Right ventricle myocardium inferior (tissue), 1 donor: ENCODE measurements around the gene ITSN2. TPM values are rescaled to one million over a fixed set of nuclear protein-coding genes. Genes with fewer than 3 reads are reported as not detected.

Experiments used
- ATAC-seq: fragments of 200-7000 bp; cut with Tn5 transposase; one replicate; pipeline ENCODE4 v1.9.1; 2020; ENCODE audit warnings: mild to moderate bottlenecking, moderate library complexity
- DNase-seq: peaks from one replicate; pipeline ENCODE4 v3.0.0; 2021; ENCODE audit errors: missing footprints
- intact Hi-C: fragments of 100-400 bp; cut with DNase I; formaldehyde crosslinking; loops from one replicate; pipeline ENCODE4 v1.11.0; 2022
- total RNA-seq: library from RNA; stranded (reverse); fragmentation: NEBNext Ultra II Directional; extraction: Animal tissue kit (Norgen Biotek cat#: 25700); gene quantifications from one replicate; pipeline ENCODE4 v1.2.1, GENCODE V29; 2021
- donor health status: DM: no; HTN: yes; CAD: no; lungs with severe emphysema.

ITSN2 gene
- total RNA-seq, 1 donor from 2014 or later, result 41.3 TPM

GRCh38 chr2:24245986-24246776 is 114.2 kb downstream of the ITSN2 start:
- DNase-seq (no peak), ATAC-seq (no peak)
- intact Hi-C loops, result no loop called here

GRCh38 chr2:24241528-24241927 is 118.8 kb downstream of the ITSN2 start:
- DNase-seq (no peak), ATAC-seq (no peak)
- intact Hi-C loops, result no loop called here

GRCh38 chr2:24239553-24239952 is 120.8 kb downstream of the ITSN2 start:
- intact Hi-C loops, result no loop called here
- ATAC-seq (no peak), DNase-seq (no peak)

DNA sequence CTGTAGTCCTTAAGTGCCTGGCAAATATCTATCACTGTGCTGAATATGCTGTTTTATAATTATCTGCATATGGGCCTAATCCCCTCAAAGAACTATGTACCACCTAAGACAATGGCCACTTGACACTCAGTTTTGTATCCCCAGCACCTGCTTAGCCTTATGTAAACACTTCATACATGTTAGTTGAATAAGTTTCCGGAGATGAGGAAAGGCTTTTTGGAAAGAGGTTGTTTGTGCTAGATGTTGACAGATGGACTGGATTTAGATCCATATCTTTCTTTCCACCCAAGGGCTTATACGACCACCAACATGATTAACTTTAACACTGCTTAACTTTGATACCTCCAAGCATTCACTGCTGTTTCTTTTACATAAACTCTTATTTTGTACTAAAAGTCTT is 122.2 kb downstream of the ITSN2 start:
- no peak for DNase-seq
- intact Hi-C loops, result no loop called here

DNA sequence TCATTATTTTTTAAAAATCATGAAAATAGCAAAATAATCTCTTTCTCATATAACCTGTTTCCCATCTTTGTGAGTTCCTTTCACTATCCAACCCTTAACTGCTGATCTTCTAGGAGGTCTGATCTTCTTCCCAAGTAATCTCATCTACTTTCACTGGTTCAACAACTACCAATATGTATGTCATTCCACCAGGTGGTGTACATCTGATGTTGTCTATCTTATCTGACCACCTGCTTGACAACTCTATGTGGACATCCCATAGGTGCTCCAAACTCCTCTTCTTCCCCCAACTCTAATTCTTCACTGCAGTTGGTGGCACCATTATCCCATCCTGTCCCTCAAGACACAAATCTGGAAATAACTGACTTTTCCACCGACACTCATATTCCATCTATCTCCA is 123.0 kb downstream of the ITSN2 start:
- DNase-seq (no peak), ATAC-seq (no peak)
- intact Hi-C loops, result no loop called here

More for the DNA sequence above, 122.2 kb downstream of the ITSN2 start:
- ATAC-seq, result no peak

DNA sequence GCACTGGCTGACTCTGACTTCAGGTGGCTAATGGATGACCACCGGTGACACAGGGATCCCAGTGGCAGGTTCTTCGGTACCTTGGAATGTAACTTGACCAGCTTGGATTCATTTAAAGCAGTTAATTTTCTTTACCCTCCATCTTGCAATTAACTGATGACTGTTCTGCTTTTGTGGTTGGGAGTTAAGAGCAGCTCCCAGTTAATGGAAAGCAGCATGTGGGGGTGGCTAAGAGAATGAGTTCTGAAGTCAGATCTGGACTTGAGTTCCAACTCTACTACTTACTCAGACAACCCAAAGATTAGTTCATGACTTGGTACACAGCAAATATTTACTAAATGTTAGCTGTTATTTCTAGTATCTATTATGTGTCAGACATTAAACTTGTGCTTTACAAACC is 127.0 kb downstream of the ITSN2 start:
- ATAC-seq (no peak), DNase-seq (no peak)
- intact Hi-C loops, result no loop called here

- DNase-seq (no peak), ATAC-seq (no peak)
- intact Hi-C loops, result no loop called here
Measured at GRCh38 chr2:24231461-24231881, 128.9 kb downstream of the ITSN2 start.

GRCh38 chr2:24228470-24228869 is 131.9 kb downstream of the ITSN2 start:
- DNase-seq (no peak), ATAC-seq (no peak)
- intact Hi-C loops, result loop anchor here (5.0 kb wide), 1 partner anchor 154 kb away; no protein-coding TSS in a partner anchor

- ATAC-seq (no peak), DNase-seq (no peak)
- intact Hi-C loops, result loop anchor here (5.0 kb wide), 1 partner anchor 157 kb away; no protein-coding TSS in a partner anchor
Measured at GRCh38 chr2:24225499-24226242, 134.7 kb downstream of the ITSN2 start.

- ATAC-seq, result no peak
- no peak for DNase-seq
- intact Hi-C loops, result no loop called here
Measured at GRCh38 chr2:24222946-24223345, 137.4 kb downstream of the ITSN2 start.

GRCh38 chr2:24221343-24222050 is 138.8 kb downstream of the ITSN2 start:
- no peak for ATAC-seq
- intact Hi-C loops, result no loop called here
- no peak for DNase-seq

DNA sequence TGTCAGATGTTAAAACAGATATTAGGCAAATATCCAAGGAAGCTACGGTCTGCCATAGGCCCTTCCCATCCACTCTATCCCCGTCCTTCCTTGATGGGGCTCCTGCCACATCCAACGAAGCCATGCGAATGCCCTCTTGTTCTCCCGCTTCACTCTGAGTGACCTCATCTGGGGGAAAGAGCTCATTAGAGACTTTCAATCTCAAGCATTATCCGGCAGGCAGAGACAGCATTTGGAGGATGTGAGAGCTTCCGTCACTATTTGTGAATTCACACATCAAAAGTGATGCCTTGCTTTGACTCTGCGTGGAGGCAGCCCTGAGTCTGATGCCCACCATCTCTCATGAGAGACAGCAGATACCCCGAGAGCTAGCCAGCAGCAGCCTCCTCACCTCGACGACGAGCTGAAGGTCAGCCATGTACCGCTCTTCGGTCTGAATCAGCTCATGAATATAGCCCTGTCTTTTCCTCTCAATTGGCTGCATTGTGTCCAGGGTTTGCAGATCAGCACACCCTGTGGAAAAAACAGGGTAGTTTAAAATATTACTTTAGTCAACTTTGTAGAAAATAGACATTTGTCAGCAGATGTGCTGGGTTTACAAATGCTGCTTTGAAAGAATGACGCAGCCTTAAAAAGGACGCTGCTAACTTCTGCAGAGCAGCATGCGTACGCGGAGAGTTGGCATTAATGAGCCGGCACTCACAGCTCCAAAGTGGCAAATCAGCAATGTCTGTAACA is 139.6 kb downstream of the ITSN2 start:
- ATAC-seq (no peak), DNase-seq (no peak)
- intact Hi-C loops, result no loop called here

DNA sequence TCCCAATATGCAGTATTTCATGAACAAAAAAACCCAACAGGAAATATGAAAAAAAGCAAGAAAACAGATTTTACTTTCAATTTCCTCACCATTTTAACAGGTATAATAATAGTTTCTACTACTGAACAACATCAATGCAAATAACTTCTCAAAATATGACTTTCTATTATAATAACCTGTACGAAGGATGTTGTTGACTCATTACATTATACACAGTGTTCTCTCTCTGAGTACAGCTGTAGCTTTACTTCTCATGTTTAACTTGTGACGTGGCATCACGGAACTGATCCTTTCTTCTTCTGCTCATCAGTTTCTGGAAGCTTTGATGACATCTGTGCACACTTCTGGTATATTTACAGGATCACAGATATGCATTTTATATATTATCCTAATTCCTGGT is 145.5 kb downstream of the ITSN2 start:
- intact Hi-C loops, result no loop called here
- DNase-seq, result no peak
- ATAC-seq, result no peak

DNA sequence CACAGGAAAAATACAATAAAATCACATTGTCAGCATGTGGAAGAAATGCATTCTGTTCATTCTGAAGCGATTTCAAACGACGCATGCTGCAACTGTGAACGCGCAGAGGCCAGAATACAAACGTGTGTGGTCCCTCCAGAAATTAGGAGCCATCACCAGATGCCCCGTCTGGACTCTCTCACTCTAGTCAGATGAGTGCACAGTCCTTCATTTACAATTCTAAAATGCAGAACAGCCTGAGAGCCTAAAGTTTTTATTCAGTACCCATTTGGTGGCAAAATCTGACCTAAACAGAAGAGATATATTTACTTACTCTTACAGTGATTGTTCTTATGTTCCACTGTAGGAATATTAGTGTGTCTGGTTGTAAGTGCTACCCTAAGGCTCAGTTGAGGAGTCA is 148.9 kb downstream of the ITSN2 start:
- DNase-seq, result no peak
- no peak for ATAC-seq
- intact Hi-C loops, result no loop called here

- DNase-seq, result no peak
- peak; percentile 13 for ATAC-seq
- intact Hi-C loops, result no loop called here
Measured at GRCh38 chr2:24210723-24211122, 149.6 kb downstream of the ITSN2 start.

DNA sequence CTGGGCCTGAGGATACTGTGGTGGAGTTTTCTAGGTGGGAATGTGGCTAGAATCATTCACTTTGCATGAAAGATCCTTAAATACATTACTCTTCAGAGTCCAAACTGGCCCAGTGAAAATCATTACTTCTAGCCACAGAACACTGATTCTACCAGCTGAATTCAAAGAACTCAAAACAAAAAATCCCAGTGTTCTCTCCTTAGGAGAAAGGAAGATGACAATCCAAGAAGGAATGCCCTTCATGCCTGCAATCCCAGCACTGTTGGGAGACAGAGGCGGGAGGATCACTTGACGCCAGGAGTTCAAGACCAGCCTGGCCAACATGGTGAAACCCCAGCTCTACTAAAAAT is 150.3 kb downstream of the ITSN2 start:
- no peak for ATAC-seq
- intact Hi-C loops, result no loop called here
- DNase-seq, result no peak

GRCh38 chr2:24209389-24210105 is 150.8 kb downstream of the ITSN2 start:
- intact Hi-C loops, result no loop called here
- ATAC-seq, result no peak

DNA sequence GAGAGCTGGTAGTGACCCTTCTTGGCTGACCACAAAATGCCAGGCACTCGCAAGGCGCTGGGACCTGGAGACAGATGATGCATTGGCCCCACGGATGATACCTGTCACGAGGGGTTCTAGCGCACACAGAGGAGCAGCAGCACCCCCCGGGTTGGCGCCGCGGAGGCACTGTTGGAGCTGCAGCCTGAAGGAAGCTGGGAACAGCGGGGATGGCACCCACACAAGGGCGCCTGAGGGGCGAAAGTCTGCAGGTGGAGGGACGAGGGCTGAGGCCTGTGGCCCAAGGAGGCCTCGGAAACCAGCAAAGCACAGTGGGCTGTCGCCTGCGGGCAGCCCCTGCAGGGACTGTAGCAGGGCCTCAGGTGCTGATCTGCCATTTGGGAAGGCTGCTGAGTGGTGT is 151.8 kb downstream of the ITSN2 start:
- intact Hi-C loops, result no loop called here
- ATAC-seq, result no peak
- DNase-seq, result no peak

More at GRCh38 chr2:24209389-24210105, 150.8 kb downstream of the ITSN2 start:
- no peak for DNase-seq
